Calu3 (cell line): ENCODE results near the gene WDR90. TPM values are rescaled to one million over a fixed set of nuclear protein-coding genes. Genes with fewer than 3 reads are reported as not detected.

ENCODE experiments used
- BruUV-seq: library from RNA; stranded (reverse); fragments of 400-500 nt; replicated peaks from 2 replicates; lab custom pipeline; 2021; lab: Mats Ljungman, UMichigan
- CTCF ChIA-PET: fragments of 300-600 bp; sonication (Branson Sonifier 250); formaldehyde crosslinking; loops from one replicate; lab custom pipeline; 2022; ENCODE audit warnings: antibody characterized with exemption; lab: Charles Lee
- DNase-seq: peaks from one replicate; pipeline ENCODE4 v3.0.0; 2022
- H3K27ac Mint-ChIP-seq: one replicate; pipeline ENCODE4 v1.8.0; 2022; ENCODE audit warnings: mixed read lengths; ENCODE audit not compliant: unreplicated experiment
- H3K27me3 Mint-ChIP-seq: one replicate; pipeline ENCODE4 v1.8.0; 2022; ENCODE audit warnings: mixed read lengths; ENCODE audit not compliant: unreplicated experiment
- H3K36me3 Mint-ChIP-seq: one replicate; pipeline ENCODE4 v1.8.0; 2022; ENCODE audit warnings: mild to moderate bottlenecking, moderate library complexity, mixed read lengths; ENCODE audit not compliant: insufficient read depth, unreplicated experiment
- H3K4me1 Mint-ChIP-seq: one replicate; pipeline ENCODE4 v1.8.0; 2022; ENCODE audit warnings: mild to moderate bottlenecking, low read depth, mixed read lengths; ENCODE audit not compliant: unreplicated experiment
- H3K4me3 Mint-ChIP-seq: one replicate; pipeline ENCODE4 v1.8.0; 2022; ENCODE audit warnings: mild to moderate bottlenecking, low read depth, moderate library complexity, mixed read lengths; ENCODE audit not compliant: unreplicated experiment
- H3K9me3 Mint-ChIP-seq: one replicate; pipeline ENCODE4 v1.8.0; 2022; ENCODE audit warnings: low read depth, mixed read lengths; ENCODE audit not compliant: unreplicated experiment
- intact Hi-C: fragments of 100-400 bp; cut with micrococcal nuclease; formaldehyde crosslinking; loops from one replicate; pipeline ENCODE4 v1.10.0; 2022; ENCODE audit not compliant: unreplicated experiment
- total RNA-seq: library from RNA; stranded (reverse); gene quantifications from 2 replicates; pipeline ENCODE4 v1.2.3, GENCODE V29; 2022
- TF ChIP-seq, protein P1 (sequence below): fragments of 200-600 bp; IDR thresholded peaks from one replicate; pipeline ENCODE4 v1.8.0; 2022; ENCODE audit warnings: antibody characterized with exemption; ENCODE audit not compliant: unreplicated experiment

The WDR90 gene
- total RNA-seq, 1 experiment from 2014 or later: 142 TPM

DNA sequence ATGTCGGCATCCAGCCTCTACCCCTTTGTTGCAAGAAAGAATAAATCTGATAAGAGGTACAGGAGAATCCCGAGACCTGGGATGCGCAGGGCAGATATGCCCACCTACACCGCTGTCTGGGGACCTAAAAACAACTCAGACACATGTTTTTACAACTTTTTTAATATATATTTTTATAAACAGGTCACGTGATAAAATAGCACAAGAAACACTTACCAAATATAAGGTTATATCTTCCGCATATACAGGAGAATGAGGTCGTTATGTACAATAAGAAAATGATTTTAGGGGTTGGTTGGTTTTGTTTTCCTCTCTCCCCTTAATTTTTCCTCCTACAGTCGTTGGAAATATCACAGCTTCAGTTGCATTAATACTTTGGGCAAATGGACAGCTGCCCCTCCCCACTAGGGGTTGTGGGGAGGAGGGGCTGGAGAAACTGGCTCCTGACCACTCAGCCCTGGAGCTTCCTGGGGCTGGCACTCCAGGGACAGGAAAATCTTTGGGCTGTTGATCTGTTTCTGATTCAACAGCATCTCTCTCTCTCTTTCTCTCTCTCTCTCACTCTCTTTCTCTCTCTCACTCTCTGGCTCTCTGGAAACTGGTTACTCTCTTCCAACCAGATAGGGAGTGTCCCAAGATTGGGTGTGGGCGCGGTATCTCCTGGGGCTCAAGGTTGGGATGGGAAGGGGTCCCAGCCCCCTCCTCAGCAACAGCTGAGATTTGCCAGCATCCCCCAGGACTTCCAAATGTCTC, 43.4 kb downstream of the WDR90 start:
- H3K4me1 Mint-ChIP-seq: peaks cover 9% of the 10 kb centered on the region
- TF ChIP-seq, protein P1, sequence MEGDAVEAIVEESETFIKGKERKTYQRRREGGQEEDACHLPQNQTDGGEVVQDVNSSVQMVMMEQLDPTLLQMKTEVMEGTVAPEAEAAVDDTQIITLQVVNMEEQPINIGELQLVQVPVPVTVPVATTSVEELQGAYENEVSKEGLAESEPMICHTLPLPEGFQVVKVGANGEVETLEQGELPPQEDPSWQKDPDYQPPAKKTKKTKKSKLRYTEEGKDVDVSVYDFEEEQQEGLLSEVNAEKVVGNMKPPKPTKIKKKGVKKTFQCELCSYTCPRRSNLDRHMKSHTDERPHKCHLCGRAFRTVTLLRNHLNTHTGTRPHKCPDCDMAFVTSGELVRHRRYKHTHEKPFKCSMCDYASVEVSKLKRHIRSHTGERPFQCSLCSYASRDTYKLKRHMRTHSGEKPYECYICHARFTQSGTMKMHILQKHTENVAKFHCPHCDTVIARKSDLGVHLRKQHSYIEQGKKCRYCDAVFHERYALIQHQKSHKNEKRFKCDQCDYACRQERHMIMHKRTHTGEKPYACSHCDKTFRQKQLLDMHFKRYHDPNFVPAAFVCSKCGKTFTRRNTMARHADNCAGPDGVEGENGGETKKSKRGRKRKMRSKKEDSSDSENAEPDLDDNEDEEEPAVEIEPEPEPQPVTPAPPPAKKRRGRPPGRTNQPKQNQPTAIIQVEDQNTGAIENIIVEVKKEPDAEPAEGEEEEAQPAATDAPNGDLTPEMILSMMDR: no peak
- H3K27me3 Mint-ChIP-seq: peaks cover 64% of the 10 kb centered on the region
- CTCF ChIA-PET: interaction anchor here (0.6 kb wide), 1 partner anchor 13 kb away, joined by 3 read pairs; no protein-coding TSS in a partner anchor
- peaks cover 46% of the 10 kb centered on the region for H3K36me3 Mint-ChIP-seq
- H3K9me3 Mint-ChIP-seq: no peaks in the 10 kb centered on the region
- intact Hi-C loops: no loop called here
- peak overlapping the region; percentile 27 for H3K4me3 Mint-ChIP-seq
- no peak overlapping the region for H3K27ac Mint-ChIP-seq
- BruUV-seq: no TSS peak
- DNase-seq: no peak

DNA sequence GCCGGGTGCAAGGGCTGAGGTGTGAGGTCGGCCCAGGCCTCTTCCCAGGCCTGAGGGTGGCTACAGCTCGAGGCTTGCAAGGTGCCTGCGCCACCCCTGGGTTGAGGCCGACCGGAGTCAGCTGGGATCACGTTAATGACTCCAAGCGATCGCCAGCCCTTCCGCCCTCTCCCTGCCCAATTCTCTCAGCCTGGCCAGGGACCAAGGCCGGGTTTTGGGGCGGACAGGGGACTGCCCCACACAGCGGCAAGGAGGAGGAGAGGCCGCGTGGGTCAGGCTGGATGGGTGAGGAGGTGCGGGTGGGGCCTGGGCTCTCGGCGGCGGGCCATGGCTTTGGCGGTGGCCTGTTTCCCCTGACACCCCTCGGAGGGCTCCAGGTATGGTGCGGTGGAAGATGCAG, 44.2 kb downstream of the WDR90 start:
- no peak overlapping the region for H3K27ac Mint-ChIP-seq
- peaks cover 9% of the 10 kb centered on the region for H3K4me1 Mint-ChIP-seq
- no TSS peak for BruUV-seq
- TF ChIP-seq, protein P1: no peak
- peaks cover 42% of the 10 kb centered on the region for H3K36me3 Mint-ChIP-seq
- DNase-seq: no peak
- no peaks in the 10 kb centered on the region for H3K9me3 Mint-ChIP-seq
- peak overlapping the region; percentile 59 for H3K4me3 Mint-ChIP-seq
- intact Hi-C loops: no loop called here
- CTCF ChIA-PET: no interaction called here
- H3K27me3 Mint-ChIP-seq: peaks cover 72% of the 10 kb centered on the region

DNA sequence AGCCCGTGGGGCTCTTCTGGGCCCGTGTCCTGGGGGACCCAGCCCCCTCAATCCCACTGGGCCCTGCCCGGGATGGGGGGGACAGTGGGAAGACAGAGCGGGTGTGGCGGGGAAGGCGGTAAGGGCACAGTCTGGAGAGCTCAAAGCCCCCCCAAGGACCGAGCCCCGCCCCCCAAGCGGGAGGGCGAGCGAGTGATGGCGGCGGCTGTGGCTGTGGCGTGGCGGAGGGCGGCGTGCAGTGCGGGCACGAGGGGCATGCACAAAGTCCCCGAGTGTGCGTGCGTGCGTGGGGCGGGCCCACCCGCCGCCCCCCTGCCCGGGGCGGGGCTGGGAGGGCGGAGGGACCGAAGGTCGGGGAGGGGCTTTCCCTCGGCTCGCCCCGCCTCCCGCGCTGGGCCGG, 44.6 kb downstream of the WDR90 start:
- Mint-ChIP-seq H3K27me3 (peaks cover 76% of the 10 kb centered on the region), H3K4me3 (peak overlapping the region; percentile 59), H3K4me1 (peaks cover 9% of the 10 kb centered on the region), H3K36me3 (peaks cover 41% of the 10 kb centered on the region), H3K27ac (no peak overlapping the region), H3K9me3 (no peaks in the 10 kb centered on the region)
- no peak for DNase-seq
- CTCF ChIA-PET: no interaction called here
- TF ChIP-seq, protein P1: no peak
- BruUV-seq: no TSS peak
- intact Hi-C loops: no loop called here

DNA sequence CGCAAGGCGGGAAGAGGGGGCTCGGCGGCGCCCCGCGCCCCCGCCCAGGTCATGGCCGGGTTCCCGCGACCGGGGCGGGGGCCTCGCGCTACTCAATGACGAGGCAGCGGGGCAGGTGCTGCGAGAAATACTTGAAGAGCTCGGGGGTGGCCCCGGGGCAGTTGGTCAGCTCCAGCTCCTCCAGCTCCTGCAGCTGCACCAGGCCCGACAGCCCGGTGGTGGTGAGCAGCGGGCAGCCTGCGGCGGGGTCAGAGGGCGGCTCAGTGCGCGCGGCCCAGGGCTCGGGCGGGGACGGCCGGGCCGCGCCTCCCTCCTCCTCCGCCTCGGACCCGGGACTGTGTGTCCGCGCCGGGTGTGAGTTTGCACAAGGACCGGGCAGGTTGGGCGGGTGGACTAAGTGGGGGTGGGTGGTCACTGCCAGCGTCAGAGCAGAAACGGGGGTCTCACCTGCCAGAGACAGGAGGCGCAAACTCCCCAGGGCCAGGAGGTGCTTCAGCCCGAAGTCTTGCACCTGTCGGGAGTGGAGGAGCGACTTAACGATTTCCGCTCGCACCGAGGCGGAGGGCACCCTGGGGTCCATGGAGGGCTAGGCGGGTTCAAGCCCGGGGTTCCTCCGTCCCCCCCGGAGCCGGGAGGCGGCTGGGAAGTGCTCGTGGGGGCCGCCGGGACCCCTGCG, 45.2 kb downstream of the WDR90 start:
- H3K4me1 Mint-ChIP-seq: peaks cover 9% of the 10 kb centered on the region
- no peak overlapping the region for H3K27ac Mint-ChIP-seq
- H3K36me3 Mint-ChIP-seq: peaks cover 35% of the 10 kb centered on the region
- no peaks in the 10 kb centered on the region for H3K9me3 Mint-ChIP-seq
- BruUV-seq: no TSS peak
- DNase-seq: no peak
- intact Hi-C loops: no loop called here
- CTCF ChIA-PET: interaction anchor here (0.5 to 1.8 kb wide), 3 partner anchors 13 to 1154 kb away, joined by 3 to 4 read pairs (median 4); no protein-coding TSS in a partner anchor
- TF ChIP-seq, protein P1: no peak
- peak overlapping the region; percentile 59 for H3K4me3 Mint-ChIP-seq
- H3K27me3 Mint-ChIP-seq: peaks cover 82% of the 10 kb centered on the region
